Liver (tissue), 9 donors: ENCODE data around the gene CCDC63. TPM values are rescaled to one million over a fixed set of nuclear protein-coding genes. Genes with fewer than 3 reads are reported as not detected.

ENCODE experiments used
- DNase-seq: peaks from one replicate; pipeline ENCODE4 v3.0.0-alpha.2; 2017; ENCODE audit warnings: low spot score
- H3K27ac ChIP-seq, 2 donors: one replicate each; pipeline ENCODE4 v1.7.0; 2013; ENCODE audit warnings: inconsistent platforms in 2 of 2, low read length in 2 of 2, control low read depth in 1 of 2, low read depth in 1 of 2, mild to moderate bottlenecking in 1 of 2
- H3K27me3 ChIP-seq, 4 donors: one replicate each; pipeline versions ENCODE4 v1.6.1 to v1.7.0; 2013; ENCODE audit warnings: low read length in 3 of 4, inconsistent platforms in 1 of 4, mild to moderate bottlenecking in 1 of 4, moderate library complexity in 1 of 4; ENCODE audit not compliant: control insufficient read depth in 4 of 4, insufficient read depth in 4 of 4
- H3K36me3 ChIP-seq, 4 donors: one replicate each; pipeline versions ENCODE4 v1.6.1 to v1.7.0; 2013; ENCODE audit warnings: low read length in 3 of 4, mild to moderate bottlenecking in 3 of 4, low read depth in 1 of 4, moderate library complexity in 1 of 4; ENCODE audit not compliant: control insufficient read depth in 4 of 4, insufficient read depth in 3 of 4
- H3K4me1 ChIP-seq, 4 donors: one replicate each; pipeline versions ENCODE4 v1.6.1 to v1.7.0; 2013; ENCODE audit warnings: low read length in 3 of 4, mild to moderate bottlenecking in 3 of 4, moderate library complexity in 1 of 4; ENCODE audit not compliant: control insufficient read depth in 4 of 4, insufficient read depth in 4 of 4
- H3K4me3 ChIP-seq, 3 donors: one replicate each; pipeline versions ENCODE4 v1.6.1 to v1.7.0; 2013; ENCODE audit warnings: low read length in 3 of 3, control low read depth in 1 of 3, low read depth in 1 of 3, mild to moderate bottlenecking in 1 of 3
- H3K9ac ChIP-seq, 2 donors: one replicate each; pipeline ENCODE4 v1.7.0; 2013; ENCODE audit warnings: low read length in 2 of 2, mild to moderate bottlenecking in 2 of 2, moderate library complexity in 2 of 2, control low read depth in 1 of 2, low read depth in 1 of 2
- H3K9me3 ChIP-seq, 4 donors: one replicate each; pipeline versions ENCODE4 v1.6.1 to v1.7.0; 2013; ENCODE audit warnings: low read length in 3 of 4; ENCODE audit not compliant: control insufficient read depth in 4 of 4
- EGR1 ChIP-seq, 2 donors: IDR thresholded peaks; 2 replicates each; pipeline ENCODE4 v1.6.1; 2016 to 2018; ENCODE audit warnings: antibody characterized with exemption in 2 of 2, low read depth in 2 of 2
- FOXA2 ChIP-seq: IDR thresholded peaks from 2 replicates; pipeline ENCODE4 v1.6.1; 2016; ENCODE audit warnings: antibody characterized with exemption
- HNF4G ChIP-seq: IDR thresholded peaks from 2 replicates; pipeline ENCODE4 v1.6.1; 2016; ENCODE audit warnings: antibody characterized with exemption
- NR2F2 ChIP-seq: IDR thresholded peaks from 2 replicates; pipeline ENCODE4 v1.6.1; 2016; ENCODE audit warnings: antibody characterized with exemption
- RAD21 ChIP-seq, 2 donors: IDR thresholded peaks; 2 replicates each; pipeline ENCODE4 v1.6.1; 2016; ENCODE audit warnings: antibody characterized with exemption in 2 of 2, mild to moderate bottlenecking in 2 of 2
- RXRA ChIP-seq, 2 donors: IDR thresholded peaks; 2 replicates each; pipeline ENCODE4 v1.6.1; 2017 to 2018; ENCODE audit warnings: antibody characterized with exemption in 2 of 2, mild to moderate bottlenecking in 1 of 2
- SP1 ChIP-seq: IDR thresholded peaks from 2 replicates; pipeline ENCODE4 v1.6.1; 2018; ENCODE audit warnings: antibody characterized with exemption, mild to moderate bottlenecking
- YY1 ChIP-seq: IDR thresholded peaks from 2 replicates; pipeline ENCODE4 v1.6.1; 2016; ENCODE audit warnings: antibody characterized with exemption, mild to moderate bottlenecking
- WGBS: extraction: QIAGEN DNeasy Blood & Tissue Kit; methylation state at CpG from one replicate; pipeline ENCODE4 v1.1.7; 2013; 5-methylcytosine and 5-hydroxymethylcytosine counted together
- polyA plus RNA-seq, 2 donors: library from polyadenylated mRNA; stranded (reverse) in 1 of 2; unstranded in 1 of 2; fragments of 200-250 nt in 1 of 2; fragments of >200 nt in 1 of 2; fragmentation: Nextera tagmentation in 1 of 2; extraction: Ambion mirVana in 1 of 2; gene quantifications; one replicate each; pipeline versions ENCODE4 v1.2.1 to v1.2.3, GENCODE V29; 2013 to 2015
- total RNA-seq, 2 donors: library from RNA; depleted of rRNA; stranded (reverse); fragments of >200 nt; gene quantifications; one replicate each; pipeline ENCODE4 v1.2.3, GENCODE V29; 2014
- TF ChIP-seq, protein P1 (sequence below): IDR thresholded peaks from 2 replicates; pipeline ENCODE4 v1.6.1; 2016; ENCODE audit warnings: antibody characterized with exemption, mild to moderate bottlenecking
- TF ChIP-seq, protein P2 (sequence below): IDR thresholded peaks from 2 replicates; pipeline ENCODE4 v1.6.1; 2016; ENCODE audit warnings: antibody characterized with exemption
- TF ChIP-seq, protein P3 (sequence below): fragments of 150-350 bp; IDR thresholded peaks from 2 replicates; pipeline ENCODE4 v1.5.1; 2017; ENCODE audit warnings: improper control_type of control experiment, low read depth, low read length; ENCODE audit not compliant: missing input control
- donor health status: healthy.
- donor health status: healthy.
- donor health status: healthy.
- donor health status: healthy.
- donor health status: healthy.

CCDC63 gene
- total and polyA plus RNA-seq, 4 donors, result not detected

DNA sequence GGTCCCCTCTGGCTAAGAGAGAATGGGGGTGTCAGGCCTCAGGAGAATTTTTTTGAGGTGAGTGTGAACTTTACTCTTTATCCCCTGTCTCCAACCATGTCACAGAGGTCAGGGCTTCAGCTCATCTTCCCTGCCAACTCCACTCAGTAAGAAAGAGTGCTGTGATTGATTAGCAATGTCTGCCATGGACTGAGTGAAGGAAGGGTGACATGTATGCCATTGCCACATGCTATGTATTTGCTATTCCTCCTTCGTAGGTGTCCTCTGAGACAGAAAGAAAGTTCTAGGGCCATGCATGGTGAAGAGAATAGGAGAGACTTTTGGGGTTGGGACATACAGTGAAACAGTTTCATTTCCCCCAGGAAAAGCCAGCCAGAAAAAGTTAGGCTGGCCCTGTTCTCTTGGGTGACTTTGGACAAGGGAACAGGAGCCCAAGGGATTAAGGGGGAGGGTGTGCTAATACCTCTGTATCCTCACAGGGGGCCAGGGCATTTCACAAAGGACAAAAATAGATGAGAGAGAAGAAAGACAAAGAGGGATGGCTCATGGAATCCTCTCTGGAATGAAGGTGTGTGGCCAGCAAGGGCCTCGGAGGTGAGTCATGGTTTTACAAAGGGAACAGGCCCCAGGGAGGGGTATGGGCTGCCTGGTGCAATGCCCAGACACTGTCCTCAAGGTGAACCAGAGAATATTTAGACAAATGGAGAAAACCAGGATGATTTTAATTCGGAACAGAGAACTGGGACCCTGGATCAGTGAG is 87.5 kb downstream of the CCDC63 start:
- TF ChIP-seq YY1, result no peak
- TF ChIP-seq, protein P1, sequence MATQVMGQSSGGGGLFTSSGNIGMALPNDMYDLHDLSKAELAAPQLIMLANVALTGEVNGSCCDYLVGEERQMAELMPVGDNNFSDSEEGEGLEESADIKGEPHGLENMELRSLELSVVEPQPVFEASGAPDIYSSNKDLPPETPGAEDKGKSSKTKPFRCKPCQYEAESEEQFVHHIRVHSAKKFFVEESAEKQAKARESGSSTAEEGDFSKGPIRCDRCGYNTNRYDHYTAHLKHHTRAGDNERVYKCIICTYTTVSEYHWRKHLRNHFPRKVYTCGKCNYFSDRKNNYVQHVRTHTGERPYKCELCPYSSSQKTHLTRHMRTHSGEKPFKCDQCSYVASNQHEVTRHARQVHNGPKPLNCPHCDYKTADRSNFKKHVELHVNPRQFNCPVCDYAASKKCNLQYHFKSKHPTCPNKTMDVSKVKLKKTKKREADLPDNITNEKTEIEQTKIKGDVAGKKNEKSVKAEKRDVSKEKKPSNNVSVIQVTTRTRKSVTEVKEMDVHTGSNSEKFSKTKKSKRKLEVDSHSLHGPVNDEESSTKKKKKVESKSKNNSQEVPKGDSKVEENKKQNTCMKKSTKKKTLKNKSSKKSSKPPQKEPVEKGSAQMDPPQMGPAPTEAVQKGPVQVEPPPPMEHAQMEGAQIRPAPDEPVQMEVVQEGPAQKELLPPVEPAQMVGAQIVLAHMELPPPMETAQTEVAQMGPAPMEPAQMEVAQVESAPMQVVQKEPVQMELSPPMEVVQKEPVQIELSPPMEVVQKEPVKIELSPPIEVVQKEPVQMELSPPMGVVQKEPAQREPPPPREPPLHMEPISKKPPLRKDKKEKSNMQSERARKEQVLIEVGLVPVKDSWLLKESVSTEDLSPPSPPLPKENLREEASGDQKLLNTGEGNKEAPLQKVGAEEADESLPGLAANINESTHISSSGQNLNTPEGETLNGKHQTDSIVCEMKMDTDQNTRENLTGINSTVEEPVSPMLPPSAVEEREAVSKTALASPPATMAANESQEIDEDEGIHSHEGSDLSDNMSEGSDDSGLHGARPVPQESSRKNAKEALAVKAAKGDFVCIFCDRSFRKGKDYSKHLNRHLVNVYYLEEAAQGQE, result no peak
- no peak for TF ChIP-seq NR2F2
- TF ChIP-seq, protein P2, sequence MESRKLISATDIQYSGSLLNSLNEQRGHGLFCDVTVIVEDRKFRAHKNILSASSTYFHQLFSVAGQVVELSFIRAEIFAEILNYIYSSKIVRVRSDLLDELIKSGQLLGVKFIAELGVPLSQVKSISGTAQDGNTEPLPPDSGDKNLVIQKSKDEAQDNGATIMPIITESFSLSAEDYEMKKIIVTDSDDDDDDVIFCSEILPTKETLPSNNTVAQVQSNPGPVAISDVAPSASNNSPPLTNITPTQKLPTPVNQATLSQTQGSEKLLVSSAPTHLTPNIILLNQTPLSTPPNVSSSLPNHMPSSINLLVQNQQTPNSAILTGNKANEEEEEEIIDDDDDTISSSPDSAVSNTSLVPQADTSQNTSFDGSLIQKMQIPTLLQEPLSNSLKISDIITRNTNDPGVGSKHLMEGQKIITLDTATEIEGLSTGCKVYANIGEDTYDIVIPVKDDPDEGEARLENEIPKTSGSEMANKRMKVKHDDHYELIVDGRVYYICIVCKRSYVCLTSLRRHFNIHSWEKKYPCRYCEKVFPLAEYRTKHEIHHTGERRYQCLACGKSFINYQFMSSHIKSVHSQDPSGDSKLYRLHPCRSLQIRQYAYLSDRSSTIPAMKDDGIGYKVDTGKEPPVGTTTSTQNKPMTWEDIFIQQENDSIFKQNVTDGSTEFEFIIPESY, result no peak
- TF ChIP-seq EGR1 (IDR thresholded peaks at IDR 0.05; ENCODE audit: low read depth in 2 of 2), result no peak
- TF ChIP-seq RAD21 (IDR thresholded peaks at IDR 0.05), result no peak
- TF ChIP-seq, protein P3, sequence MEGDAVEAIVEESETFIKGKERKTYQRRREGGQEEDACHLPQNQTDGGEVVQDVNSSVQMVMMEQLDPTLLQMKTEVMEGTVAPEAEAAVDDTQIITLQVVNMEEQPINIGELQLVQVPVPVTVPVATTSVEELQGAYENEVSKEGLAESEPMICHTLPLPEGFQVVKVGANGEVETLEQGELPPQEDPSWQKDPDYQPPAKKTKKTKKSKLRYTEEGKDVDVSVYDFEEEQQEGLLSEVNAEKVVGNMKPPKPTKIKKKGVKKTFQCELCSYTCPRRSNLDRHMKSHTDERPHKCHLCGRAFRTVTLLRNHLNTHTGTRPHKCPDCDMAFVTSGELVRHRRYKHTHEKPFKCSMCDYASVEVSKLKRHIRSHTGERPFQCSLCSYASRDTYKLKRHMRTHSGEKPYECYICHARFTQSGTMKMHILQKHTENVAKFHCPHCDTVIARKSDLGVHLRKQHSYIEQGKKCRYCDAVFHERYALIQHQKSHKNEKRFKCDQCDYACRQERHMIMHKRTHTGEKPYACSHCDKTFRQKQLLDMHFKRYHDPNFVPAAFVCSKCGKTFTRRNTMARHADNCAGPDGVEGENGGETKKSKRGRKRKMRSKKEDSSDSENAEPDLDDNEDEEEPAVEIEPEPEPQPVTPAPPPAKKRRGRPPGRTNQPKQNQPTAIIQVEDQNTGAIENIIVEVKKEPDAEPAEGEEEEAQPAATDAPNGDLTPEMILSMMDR, result no peak
- TF ChIP-seq SP1, result no peak
- H3K9ac ChIP-seq, result no peak overlapping the region
- no peak overlapping the region for H3K27ac ChIP-seq
- no peaks in the 10 kb centered on the region for H3K27me3 ChIP-seq
- H3K9me3 ChIP-seq, result no peaks in the 10 kb centered on the region
- H3K36me3 ChIP-seq, result no peaks in the 10 kb centered on the region
- WGBS, result 73% methylated on average over 3 of the region's 3 CpGs
- H3K4me3 ChIP-seq, result no peak overlapping the region
- peaks cover 0 to 3% (median 0%) of the 10 kb centered on the region in 4 donors for H3K4me1 ChIP-seq
- no peak for DNase-seq

DNA sequence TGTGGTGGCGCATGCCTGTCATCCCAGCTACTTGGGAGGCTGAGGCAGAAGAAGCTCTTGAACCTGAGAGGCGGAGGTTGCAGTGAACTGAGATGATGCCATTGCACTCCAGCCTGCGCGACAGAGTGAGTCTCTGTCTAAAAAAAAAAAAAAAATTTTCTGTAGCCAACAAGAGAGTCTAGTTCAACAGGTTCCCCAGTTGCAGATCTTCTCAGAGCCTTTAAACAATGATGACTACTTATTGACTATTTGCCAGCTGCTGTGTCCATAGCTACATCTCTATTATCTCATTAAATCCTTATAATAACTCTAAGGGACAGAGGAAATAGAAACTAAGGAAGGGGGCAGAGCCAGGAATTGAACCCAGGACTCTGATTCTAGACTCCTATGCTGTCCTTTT is 88.8 kb downstream of the CCDC63 start:
- Histone ChIP-seq H3K27me3 (no peaks in the 10 kb centered on the region), H3K27ac (no peak overlapping the region), H3K4me1 (peaks cover 0 to 3% (median 0%) of the 10 kb centered on the region in 4 donors), H3K9me3 (no peaks in the 10 kb centered on the region), H3K36me3 (no peaks in the 10 kb centered on the region), H3K9ac (no peak overlapping the region), H3K4me3 (no peak overlapping the region)
- WGBS, result 96% methylated on average over 4 of the region's 4 CpGs
- no peak for TF ChIP-seq NR2F2
- no peak for TF ChIP-seq RXRA (IDR thresholded peaks at IDR 0.05)
- no peak for TF ChIP-seq HNF4G
- no peak for TF ChIP-seq RAD21 (IDR thresholded peaks at IDR 0.05)
- TF ChIP-seq FOXA2, result no peak
- no peak for TF ChIP-seq SP1
- no peak for DNase-seq
